NCI-H187 treated with DMSO at 0.1 percent for 48 hours (cell line): ENCODE results near the gene HBD.
"Not testable (repeated sequence)": the region's sequence is repeated elsewhere in the genome, so short reads cannot be mapped to it uniquely, and the experiment has no call there.

Source experiments
- DNase-seq: peaks from one replicate; lab custom pipeline; 2025; lab: John Stamatoyannopoulos, UW

The HBD gene

DNA sequence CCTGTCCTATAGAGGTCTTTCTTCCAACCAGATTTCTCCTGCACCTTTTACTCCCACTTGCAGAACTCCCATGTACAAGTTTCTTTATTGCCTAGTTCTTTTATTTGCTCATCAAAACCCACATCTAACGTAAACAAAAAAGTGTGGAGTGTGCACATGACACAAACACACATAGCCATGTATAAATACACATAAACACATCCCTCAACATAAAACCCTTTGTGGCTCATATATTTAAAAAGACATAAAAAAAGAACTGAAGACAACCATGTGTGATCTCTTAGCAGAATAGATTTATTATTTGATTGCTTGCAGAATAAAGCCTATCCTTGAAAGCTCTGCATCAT, 18.6 kb upstream of the HBD start:
- no peak for DNase-seq

- no peak for DNase-seq
These were observed 18.1 kb upstream of the HBD start for GRCh38 chr11:5252192-5252918.

DNA sequence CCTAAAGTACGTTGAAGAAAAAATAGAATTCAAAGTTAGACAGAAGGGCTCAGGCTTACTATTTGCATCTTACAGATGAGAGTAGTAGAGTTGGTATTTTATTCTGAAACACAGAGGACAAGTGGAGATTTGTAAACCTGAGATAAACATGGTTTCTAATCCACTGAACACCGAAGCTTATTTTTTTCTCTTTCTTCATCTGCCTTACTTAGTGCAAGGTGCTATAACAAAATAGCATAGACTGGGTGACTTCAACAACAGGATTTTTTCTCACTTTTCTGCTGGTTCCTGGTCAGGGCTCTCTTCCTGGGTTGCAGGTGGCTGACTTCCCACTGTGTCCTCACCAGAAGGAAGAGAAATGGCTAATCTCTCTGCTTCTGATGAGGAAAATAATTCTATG, 17.5 kb upstream of the HBD start:
- no peak for DNase-seq

DNA sequence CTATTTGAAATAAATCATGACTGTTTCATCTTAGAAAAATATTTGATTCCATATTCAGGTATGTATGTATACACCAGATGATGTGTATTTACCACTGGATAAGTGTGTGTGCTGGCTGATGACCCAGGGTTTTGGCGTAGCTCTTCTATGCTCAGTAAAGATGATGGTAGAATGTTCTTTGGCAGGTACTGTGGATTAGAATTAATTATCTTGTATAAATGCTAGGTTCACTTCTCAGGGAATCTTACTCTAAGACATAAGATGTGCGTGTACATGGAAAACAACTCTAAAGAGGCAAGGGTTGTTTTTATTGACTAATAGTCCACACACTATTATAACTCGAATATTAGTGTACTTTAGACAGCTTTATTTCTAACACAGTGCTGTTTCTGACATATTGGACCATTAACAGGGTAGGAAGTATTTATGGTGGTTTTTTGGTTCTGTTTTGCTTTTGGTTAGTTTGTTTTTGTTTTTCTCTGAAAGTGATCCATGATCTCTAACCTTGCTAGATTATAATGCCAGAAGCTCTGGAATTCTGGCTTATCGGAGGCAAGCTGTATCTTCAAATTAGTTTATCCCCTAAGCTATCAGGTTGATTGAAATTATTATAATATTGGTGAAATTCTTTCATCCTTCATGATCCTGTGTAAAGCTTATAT, 16.4 kb upstream of the HBD start:
- no peak for DNase-seq

DNA sequence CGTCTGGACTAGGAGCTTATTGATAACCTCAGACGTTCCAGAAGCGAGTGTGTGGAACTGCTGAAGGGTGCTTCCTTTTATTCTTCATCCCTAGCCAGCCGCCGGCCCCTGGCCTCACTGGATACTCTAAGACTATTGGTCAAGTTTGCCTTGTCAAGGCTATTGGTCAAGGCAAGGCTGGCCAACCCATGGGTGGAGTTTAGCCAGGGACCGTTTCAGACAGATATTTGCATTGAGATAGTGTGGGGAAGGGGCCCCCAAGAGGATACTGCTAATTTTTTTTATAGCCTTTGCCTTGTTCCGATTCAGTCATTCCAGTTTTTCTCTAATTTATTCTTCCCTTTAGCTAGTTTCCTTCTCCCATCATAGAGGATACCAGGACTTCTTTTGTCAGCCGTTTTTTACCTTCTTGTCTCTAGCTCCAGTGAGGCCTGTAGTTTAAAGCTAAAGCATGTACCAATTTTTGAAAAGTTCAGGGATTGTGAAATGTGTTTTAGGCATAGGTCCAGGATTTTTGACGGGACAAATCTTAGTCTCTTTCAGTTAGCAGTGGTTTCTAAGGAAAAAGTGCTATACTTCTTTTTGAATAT, 15.6 kb upstream of the HBD start, which contains the start of gene HBG1:
Gene HBG1, minus strand, starts transcription at position 51 of the 590 bp plus-strand sequence. CDS start 53 bp downstream, outside the sequence.
- not testable (repeated sequence) for DNase-seq

GRCh38 chr11:5248498-5248897, 14.2 kb upstream of the HBD start:
- not testable (repeated sequence) for DNase-seq

- DNase-seq, result no peak
These were observed 13.3 kb upstream of the HBD start for GRCh38 chr11:5247472-5248192.

- DNase-seq, result no peak
These were observed 12.6 kb upstream of the HBD start for GRCh38 chr11:5246772-5247471.

GRCh38 chr11:5245155-5245554, 10.9 kb upstream of the HBD start:
- no peak for DNase-seq

- DNase-seq, result no peak
These were observed 9.5 kb upstream of the HBD start for GRCh38 chr11:5243816-5244180.

DNA sequence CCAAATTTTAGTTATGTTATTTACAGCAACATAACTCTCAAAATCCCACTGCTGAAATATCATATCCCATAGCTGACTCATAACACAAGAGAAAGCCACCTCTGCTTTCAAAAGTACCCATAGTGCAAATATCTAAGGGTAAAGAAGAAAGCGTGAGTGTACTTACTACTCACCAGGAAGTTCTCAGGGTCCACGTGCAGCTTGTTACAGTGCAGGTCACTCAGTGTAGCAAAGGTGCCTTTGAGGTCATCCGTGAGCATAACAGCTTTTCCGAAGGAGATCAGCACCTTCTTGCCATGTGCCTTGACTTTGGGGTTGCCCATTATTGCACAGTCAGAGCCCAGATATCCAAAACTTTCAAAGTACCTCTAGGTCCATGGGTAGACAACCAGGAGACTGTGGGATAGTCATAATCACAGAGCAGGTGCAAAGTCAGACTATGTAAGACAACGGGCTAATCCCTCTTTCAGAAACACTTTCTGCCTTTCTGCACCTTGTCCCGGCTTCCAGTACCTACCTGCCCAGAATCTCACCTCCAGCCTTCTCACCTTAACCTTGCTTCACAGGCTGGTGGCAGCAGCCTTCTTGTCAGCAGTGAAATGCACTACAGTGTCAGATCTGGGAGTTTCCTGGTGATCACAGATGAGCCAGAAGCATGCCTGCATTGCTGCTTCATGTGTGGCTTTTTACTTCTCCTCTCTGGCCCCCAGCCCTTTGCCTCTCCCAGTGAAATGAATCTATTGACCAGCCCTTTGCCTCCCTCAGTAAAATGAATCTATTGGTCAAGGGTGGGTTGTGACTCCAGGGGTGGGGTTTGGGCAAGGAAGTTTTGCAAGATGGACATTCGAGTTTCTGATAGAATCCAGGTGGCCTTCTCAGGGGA, 8.9 kb upstream of the HBD start:
- no peak for DNase-seq

GRCh38 chr11:5242208-5242607, 7.9 kb upstream of the HBD start:
- no peak for DNase-seq

GRCh38 chr11:5241458-5241857, 7.2 kb upstream of the HBD start:
- no peak for DNase-seq

- DNase-seq, result no peak
These were observed 6.2 kb upstream of the HBD start for GRCh38 chr11:5240458-5240857.

DNA sequence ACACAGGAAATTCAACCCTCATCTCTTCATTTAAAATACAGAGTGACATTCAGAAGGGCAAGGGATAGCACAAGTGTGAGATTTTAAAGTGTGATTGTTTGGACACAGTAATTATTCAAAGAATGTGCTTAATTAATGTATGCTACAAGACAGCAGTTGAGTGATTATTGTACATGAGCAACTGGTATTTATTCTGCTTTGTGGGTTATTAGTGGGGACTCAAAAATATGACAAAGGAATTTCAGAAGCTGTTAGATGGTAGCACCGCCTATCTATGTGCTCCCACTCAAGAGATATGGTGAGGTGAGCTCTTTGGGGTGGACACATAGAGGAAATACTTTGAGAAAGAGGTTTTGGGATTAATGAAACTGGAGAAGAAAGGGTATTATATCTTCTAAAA, 5.8 kb upstream of the HBD start:
- no peak for DNase-seq

- DNase-seq, result no peak
These were observed 4.8 kb upstream of the HBD start for GRCh38 chr11:5239046-5239445.

DNA sequence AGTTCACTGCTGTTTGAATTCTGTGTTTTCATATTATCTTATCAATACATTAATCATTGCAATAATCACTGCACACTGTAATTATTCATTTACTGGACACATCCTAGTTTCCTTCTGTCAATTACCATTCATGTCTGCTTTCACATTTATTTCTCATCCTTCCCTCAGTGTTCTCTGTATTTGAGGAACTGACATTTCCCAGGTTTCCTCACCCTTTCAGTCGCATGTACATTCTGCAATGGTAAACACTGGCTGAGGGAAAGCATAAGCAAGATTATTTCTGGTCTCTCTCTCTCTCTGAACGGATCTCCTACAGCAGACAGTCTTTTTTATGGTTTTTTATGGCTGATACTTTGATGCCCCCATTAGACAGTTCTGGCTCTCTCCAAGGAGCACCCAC, 4.2 kb upstream of the HBD start:
- DNase-seq, result no peak

GRCh38 chr11:5237420-5237819, 3.1 kb upstream of the HBD start:
- no peak for DNase-seq

GRCh38 chr11:5235364-5236095, 1.2 kb upstream of the HBD start:
- no peak for DNase-seq

DNA sequence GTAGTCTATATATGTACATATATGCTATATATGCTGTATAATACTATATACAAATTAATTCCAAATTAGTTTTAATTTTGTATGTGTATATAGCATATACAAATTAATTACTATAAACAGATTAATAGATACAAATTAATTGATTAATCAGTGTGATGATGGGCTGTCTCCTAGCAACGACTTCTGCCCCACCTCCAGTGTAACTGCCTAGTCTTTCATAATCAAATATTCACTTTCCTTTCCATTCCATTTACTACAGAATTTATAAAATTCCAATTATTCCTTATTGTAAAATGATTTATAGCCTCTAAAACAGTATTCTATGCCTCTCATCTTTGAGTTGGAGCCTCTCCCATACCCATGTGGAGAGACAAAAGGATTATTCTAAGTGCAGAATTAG, 976 bp downstream of the HBD start:
- DNase-seq, result no peak

DNA sequence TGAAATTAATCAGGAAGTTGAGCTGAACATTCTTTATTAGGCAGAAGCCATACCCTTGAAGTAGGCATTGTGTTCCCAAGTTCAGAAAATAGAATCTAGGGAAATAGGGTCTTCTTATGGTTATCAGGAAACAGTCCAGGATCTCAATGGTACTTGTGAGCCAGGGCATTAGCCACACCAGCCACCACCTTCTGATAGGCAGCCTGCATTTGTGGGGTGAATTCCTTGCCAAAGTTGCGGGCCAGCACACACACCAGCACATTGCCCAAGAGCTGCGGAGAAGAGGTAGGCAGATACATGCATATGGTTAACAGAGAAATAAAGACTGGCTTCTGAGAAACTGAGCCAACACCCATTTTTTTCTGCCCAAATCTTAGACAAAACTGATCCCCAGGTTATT, 1.5 kb downstream of the HBD start:
- no peak for DNase-seq
